Cardiac fibroblast (primary cell): ENCODE measurements around the gene HSPG2.
"Not testable (repeated sequence)": the region's sequence is repeated elsewhere in the genome, so short reads cannot be mapped to it uniquely, and the experiment has no call there.

Experiments
- DNase-seq, 2 donors: peaks; one replicate each; pipeline versions ENCODE4 v3.0.0 to v3.0.0-alpha.2; 2010; ENCODE audit warnings: low read depth in 2 of 2
- H3K4me3 ChIP-seq, 2 donors: replicated peaks in 1 of 2; 1 replicate in 1 of 2; 2 replicates in 1 of 2; pipeline ENCODE4 v1.5.1; 2011; ENCODE audit warnings: low read depth in 2 of 2, low read length in 2 of 2, mild to moderate bottlenecking in 2 of 2, moderate library complexity in 1 of 2
- TF ChIP-seq, protein P1 (sequence below): IDR thresholded peaks from one replicate; pipeline ENCODE4 v1.5.1; 2011; ENCODE audit warnings: low read depth, mild to moderate bottlenecking, low read length, inconsistent platforms

HSPG2 gene

DNA sequence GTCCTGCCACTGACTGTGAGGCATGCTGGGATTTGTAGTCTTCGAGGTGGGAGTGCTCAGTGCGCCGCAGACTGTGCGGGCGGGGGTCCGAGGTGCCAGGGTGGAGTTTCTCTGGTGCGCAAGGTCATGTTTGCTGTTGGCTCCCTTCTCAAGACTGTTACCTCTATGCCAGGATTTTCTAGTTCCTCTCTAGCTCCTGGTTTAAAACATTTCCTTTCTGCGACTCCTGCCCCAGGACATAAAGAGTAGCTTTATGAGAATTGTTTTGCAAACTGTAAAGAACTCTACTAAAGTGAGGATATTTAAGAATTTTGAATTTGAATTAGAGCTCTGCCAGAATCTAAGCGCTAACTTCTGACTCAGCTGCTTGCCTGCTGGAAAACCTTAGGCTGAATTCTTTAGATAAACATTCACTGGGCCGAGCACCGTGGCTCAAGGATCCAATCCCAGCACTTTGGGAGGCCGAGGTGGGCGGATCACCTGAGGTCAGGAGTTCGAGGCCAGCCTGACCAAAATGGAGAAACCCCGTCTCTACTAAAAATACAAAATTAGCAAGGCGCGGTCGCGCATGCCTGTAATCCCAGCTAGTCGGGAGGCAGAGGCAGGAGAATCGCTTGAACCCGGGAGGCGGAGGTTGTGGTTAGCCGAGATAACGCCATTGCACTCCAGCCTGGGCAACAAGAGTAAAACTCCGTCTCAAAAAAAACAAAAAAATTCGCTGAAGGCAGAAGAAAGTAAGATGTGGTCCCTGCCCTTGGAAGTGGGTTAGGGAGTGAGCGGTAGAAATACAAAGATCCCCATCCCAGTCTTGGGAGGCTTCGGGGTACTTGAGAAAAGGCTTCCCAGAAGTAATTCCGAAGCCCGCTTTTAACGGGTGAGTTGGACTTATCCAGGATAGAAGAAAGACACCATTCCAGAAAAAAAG is 153.2 kb downstream of the HSPG2 start:
- TF ChIP-seq, protein P1, sequence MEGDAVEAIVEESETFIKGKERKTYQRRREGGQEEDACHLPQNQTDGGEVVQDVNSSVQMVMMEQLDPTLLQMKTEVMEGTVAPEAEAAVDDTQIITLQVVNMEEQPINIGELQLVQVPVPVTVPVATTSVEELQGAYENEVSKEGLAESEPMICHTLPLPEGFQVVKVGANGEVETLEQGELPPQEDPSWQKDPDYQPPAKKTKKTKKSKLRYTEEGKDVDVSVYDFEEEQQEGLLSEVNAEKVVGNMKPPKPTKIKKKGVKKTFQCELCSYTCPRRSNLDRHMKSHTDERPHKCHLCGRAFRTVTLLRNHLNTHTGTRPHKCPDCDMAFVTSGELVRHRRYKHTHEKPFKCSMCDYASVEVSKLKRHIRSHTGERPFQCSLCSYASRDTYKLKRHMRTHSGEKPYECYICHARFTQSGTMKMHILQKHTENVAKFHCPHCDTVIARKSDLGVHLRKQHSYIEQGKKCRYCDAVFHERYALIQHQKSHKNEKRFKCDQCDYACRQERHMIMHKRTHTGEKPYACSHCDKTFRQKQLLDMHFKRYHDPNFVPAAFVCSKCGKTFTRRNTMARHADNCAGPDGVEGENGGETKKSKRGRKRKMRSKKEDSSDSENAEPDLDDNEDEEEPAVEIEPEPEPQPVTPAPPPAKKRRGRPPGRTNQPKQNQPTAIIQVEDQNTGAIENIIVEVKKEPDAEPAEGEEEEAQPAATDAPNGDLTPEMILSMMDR = no peak
- H3K4me3 ChIP-seq = peak overlapping the region; percentile 94 to 99
- peak; percentile 78 to 98 for DNase-seq

DNA sequence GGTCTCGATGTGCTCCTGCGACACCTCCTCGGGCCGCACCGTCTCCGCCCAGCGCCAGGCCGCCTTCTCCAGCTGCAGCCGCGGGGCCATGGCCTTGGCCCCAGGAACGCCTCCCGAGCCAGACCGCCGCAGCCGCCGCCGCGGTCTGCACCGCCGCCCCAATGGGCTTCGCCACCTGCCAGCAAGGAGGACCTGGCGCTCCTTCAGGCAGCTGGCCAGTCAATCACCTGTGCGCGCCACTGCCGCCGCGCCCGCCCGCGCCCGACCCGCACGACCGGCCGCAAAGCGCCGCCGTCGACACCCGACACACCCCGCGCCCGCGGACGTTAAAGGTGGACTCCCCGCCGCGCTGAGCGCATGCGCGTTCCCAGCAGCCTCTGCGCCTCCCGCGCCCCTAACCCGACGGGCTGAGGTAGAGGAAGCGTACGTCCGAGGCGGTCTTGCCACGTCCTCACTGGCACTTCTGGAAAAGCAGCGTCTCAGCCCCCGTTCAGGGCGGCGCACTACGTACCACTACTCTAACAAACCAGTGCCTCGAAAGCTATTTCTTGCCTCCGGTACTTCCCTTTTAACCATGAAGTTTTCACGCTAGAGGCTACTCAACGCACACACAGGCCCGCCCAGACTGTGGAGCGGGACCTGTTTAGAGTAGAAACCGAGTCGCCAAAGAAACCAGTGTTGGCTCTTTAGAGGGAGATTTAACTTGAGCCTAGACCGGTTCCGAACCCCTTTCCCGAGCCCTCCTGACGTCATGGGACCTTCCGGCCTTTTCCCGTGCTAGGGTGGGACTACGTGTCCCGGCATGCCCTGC is 154.0 kb downstream of the HSPG2 start, which contains the start of gene USP48:
Gene USP48 (minus strand): TSS at position 282 of the 811 bp plus-strand sequence. CDS start 192 bp downstream, at position 90.
- peak; percentile 97 to 98 for DNase-seq
- peak within 1 kb of the TSS; percentile 94 to 99 for H3K4me3 ChIP-seq
- TF ChIP-seq, protein P1 = no peak

- TF ChIP-seq, protein P1 = peak; percentile 33
- DNase-seq = peak; percentile 68 to 72
- peak overlapping the region; percentile 94 to 99 for H3K4me3 ChIP-seq
Observed at GRCh38 chr1:21782349-21782867, 154.7 kb downstream of the HSPG2 start.

- DNase-seq = peak; percentile 61 to 71
- H3K4me3 ChIP-seq = peak overlapping the region; percentile 94 to 99
- TF ChIP-seq, protein P1 = no peak
Observed at GRCh38 chr1:21781815-21782348, 155.2 kb downstream of the HSPG2 start.

- H3K4me3 ChIP-seq = no peak overlapping the region
- TF ChIP-seq, protein P1 = no peak
- peak in 1 of 2 donors; percentile 18 for DNase-seq
Observed at GRCh38 chr1:21779613-21780521, 157.2 kb downstream of the HSPG2 start.

DNA sequence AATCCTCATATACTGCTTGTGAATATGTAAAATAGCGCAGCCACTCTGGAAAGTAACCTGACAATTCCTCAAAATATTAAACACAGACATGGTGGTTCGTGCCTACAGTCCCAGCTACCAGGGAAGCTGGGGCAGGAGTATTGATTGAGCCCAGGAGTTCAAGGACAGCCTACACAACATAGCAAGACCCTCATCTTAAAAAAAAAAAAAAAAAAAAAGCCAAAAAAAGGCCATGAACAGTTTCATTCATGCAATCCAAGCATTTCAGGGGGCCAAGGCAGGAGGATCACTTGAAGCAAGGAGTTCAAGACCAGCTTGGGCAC is 158.7 kb downstream of the HSPG2 start:
- TF ChIP-seq, protein P1 = no peak
- no peak for DNase-seq
- H3K4me3 ChIP-seq = no peak overlapping the region

DNA sequence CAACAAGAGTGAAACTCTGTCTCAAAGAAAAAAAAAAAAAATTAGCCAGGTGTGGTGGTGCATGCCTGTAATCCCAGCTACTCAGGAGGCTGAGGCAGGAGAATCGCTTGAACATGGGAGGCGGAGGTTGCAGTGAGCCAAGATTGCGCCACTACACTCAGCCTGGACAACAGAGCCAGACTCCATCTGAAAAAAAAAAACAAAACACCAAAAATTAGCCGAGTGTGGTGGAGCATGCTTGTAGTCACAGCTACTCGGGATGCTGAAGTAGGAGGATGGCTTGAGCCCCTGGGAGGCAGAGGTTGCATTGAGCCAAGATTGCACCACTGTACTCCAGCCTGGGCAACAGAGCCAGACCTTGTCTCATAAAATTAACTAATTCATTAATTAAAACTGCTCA is 160.2 kb downstream of the HSPG2 start:
- not testable (repeated sequence) for DNase-seq, H3K4me3 ChIP-seq
